HepG2 (cell line): ENCODE data around the gene KDM1B. TPM values are rescaled to one million over a fixed set of nuclear protein-coding genes. Genes with fewer than 3 reads are reported as not detected.

ENCODE experiments used
- ATAC-seq: fragments of 200-7000 bp; cut with Tn5 transposase; 3 replicates; pipeline ENCODE4 v1.9.1; 2020; ENCODE audit warnings: mild to moderate bottlenecking, moderate library complexity
- BruUV-seq: library from RNA; stranded (reverse); fragments of 400-500 nt; replicated peaks from 2 replicates; lab custom pipeline; 2021; lab: Mats Ljungman, UMichigan
- CTCF ChIA-PET: fragments of 300-600 bp; formaldehyde crosslinking; extraction: SDS; loops from one replicate; lab custom pipeline; 2021; ENCODE audit warnings: low total read pairs, inconsistent platforms, low intra/inter-chr PET ratio; lab: Yijun Ruan, JAX
- POLR2A ChIA-PET: fragments of 350-600 bp; sonication (Branson Sonifier 250); formaldehyde crosslinking; loops from one replicate; lab custom pipeline; 2020; ENCODE audit warnings: antibody characterized with exemption, inconsistent platforms; lab: Yijun Ruan, JAX
- DNase-seq: peaks from one replicate; pipeline ENCODE4 v3.0.0-alpha.2; 2015; ENCODE audit warnings: low spot score
- FAIRE-seq: peaks from 3 replicates; lab custom pipeline; 2011; peaks lifted over from hg19 to GRCh38; lab: Jason Lieb, UNC
- H2AFZ ChIP-seq: one replicate; pipeline ENCODE4 v1.6.1; 2011; ENCODE audit warnings: low read length, inconsistent platforms
- H3K27ac ChIP-seq: fragments of 300-600 bp; 3 replicates; pipeline ENCODE4 v1.8.0; 2011; ENCODE audit warnings: mixed run types, mild to moderate bottlenecking, mixed read lengths, low read length, inconsistent platforms; ENCODE audit not compliant: insufficient read depth; ENCODE audit errors: extremely low read length
- H3K27me3 ChIP-seq, 2 experiments: fragments of 200-600 bp in 1 of 2; 2 replicates in 1 of 2; 3 replicates in 1 of 2; pipeline versions ENCODE4 v1.6.0 to v1.8.0; 2011; ENCODE audit warnings: low read length in 2 of 2, mild to moderate bottlenecking in 2 of 2, moderate library complexity in 2 of 2, inconsistent platforms in 1 of 2; ENCODE audit not compliant: insufficient read depth in 2 of 2, control insufficient read depth in 1 of 2
- H3K36me3 ChIP-seq, 2 experiments: fragments of 200-600 bp in 1 of 2; replicated peaks in 1 of 2; 2 replicates in 1 of 2; 3 replicates in 1 of 2; pipeline versions ENCODE4 v1.5.1 to v1.8.0; 2011; ENCODE audit warnings: low read length in 2 of 2, inconsistent platforms in 1 of 2; ENCODE audit not compliant: insufficient read depth in 2 of 2, control insufficient read depth in 1 of 2
- H3K4me1 ChIP-seq: 2 replicates; pipeline ENCODE4 v1.5.1; 2012; ENCODE audit warnings: low read length, inconsistent platforms; ENCODE audit not compliant: insufficient read depth
- H3K4me2 ChIP-seq: 2 replicates; pipeline ENCODE4 v1.6.0; 2011; ENCODE audit warnings: low read depth, low read length, inconsistent platforms
- H3K4me3 ChIP-seq, 3 experiments: fragments of 200-600 bp in 1 of 3; sonication (generic), shearing (Covaris generic) in 1 of 3; replicated peaks in 1 of 3; 2 replicates each; pipeline ENCODE4 v1.5.1; 2011 to 2016; ENCODE audit warnings: low read length in 3 of 3, inconsistent platforms in 2 of 3, low read depth in 2 of 3, mild to moderate bottlenecking in 2 of 3, control low read depth in 1 of 3, mixed read lengths in 1 of 3; ENCODE audit not compliant: insufficient read depth in 1 of 3
- H3K79me2 ChIP-seq: one replicate; pipeline ENCODE4 v1.6.1; 2011; ENCODE audit warnings: low read length, inconsistent platforms; ENCODE audit not compliant: insufficient read depth
- H3K9ac ChIP-seq: 2 replicates; pipeline ENCODE4 v1.6.0; 2011; ENCODE audit warnings: mild to moderate bottlenecking, low read depth, low read length, inconsistent platforms; ENCODE audit not compliant: insufficient read depth
- H3K9me3 ChIP-seq: 2 replicates; pipeline ENCODE4 v1.5.1; 2012; ENCODE audit warnings: mild to moderate bottlenecking, low read length
- H4K20me1 ChIP-seq: 2 replicates; pipeline ENCODE4 v1.6.0; 2011; ENCODE audit warnings: inconsistent platforms, mild to moderate bottlenecking, low read length, moderate library complexity; ENCODE audit not compliant: insufficient read depth
- GABPA ChIP-seq, 2 experiments: IDR thresholded peaks; 2 replicates each; pipeline ENCODE4 v1.6.1; 2011 to 2016; ENCODE audit warnings: low read depth in 2 of 2, low read length in 1 of 2, missing biosample characterization in 1 of 2, missing genetic modification characterization in 1 of 2
- KLF15 ChIP-seq: sonication (generic); formaldehyde crosslinking; IDR thresholded peaks from 2 replicates; pipeline ENCODE4 v1.8.1; 2023; ENCODE audit warnings: borderline replicate concordance, mild to moderate bottlenecking, inconsistent platforms, missing genetic modification reagents, mixed read lengths
- LCORL ChIP-seq, 2 experiments: fragments of 450-650 bp in 1 of 2; sonication (generic) in 1 of 2; formaldehyde crosslinking in 1 of 2; IDR thresholded peaks; 2 replicates each; pipeline versions ENCODE4 v1.5.0 to v1.6.1; 2017 to 2020; ENCODE audit warnings: antibody characterized with exemption in 1 of 2, missing genetic modification reagents in 1 of 2
- ZNF253 ChIP-seq: sonication (generic); formaldehyde crosslinking; IDR thresholded peaks from 2 replicates; pipeline ENCODE4 v1.8.0; 2022; ENCODE audit warnings: mild to moderate bottlenecking, missing genetic modification reagents, borderline replicate concordance
- ZNF468 ChIP-seq: sonication (generic); formaldehyde crosslinking; IDR thresholded peaks from 2 replicates; pipeline ENCODE4 v1.8.0; 2022; ENCODE audit warnings: mild to moderate bottlenecking, moderate library complexity, missing genetic modification reagents
- ZNF577 ChIP-seq: sonication (generic); formaldehyde crosslinking; IDR thresholded peaks from 2 replicates; pipeline ENCODE4 v1.4.0; 2020; ENCODE audit warnings: mild to moderate bottlenecking, low read depth, missing genetic modification reagents, borderline replicate concordance
- WGBS: methylation state at CpG from one replicate; pipeline ENCODE4 v1.1.6; 2017; ENCODE audit warnings: low lambda C conversion rate; 5-methylcytosine and 5-hydroxymethylcytosine counted together
- in situ Hi-C: cut with HindIII; loops from 2 replicates; pipeline ENCODE4 v1.10.0; 2017; ENCODE audit warnings: low pct_unique_long_range_greater_than_20kb; ENCODE audit not compliant: extremely low pct_ligation_motif_present
- intact Hi-C: fragments of 100-400 bp; cut with micrococcal nuclease; formaldehyde crosslinking; loops from one replicate; pipeline ENCODE4 v1.10.0; 2022; ENCODE audit not compliant: unreplicated experiment
- polyA plus RNA-seq, 8 experiments: library from polyadenylated mRNA; depleted of rRNA in 3 of 8; stranded (reverse) in 7 of 8; unstranded in 1 of 8; fragments of >200 nt; fragmentation: Illumina TruSeq in 4 of 8; extraction: Trizol in 4 of 8; gene quantifications; 2 replicates each; pipeline versions ENCODE4 v1.2.1 to v1.2.3, GENCODE V29; 2011 to 2016; ENCODE audit warnings: low read depth in 4 of 8, missing spikeins in 1 of 8, mixed read lengths in 1 of 8; ENCODE audit not compliant: insufficient read depth in 1 of 8
- total RNA-seq, 5 experiments: library from RNA; depleted of rRNA; stranded (reverse); fragments of >200 nt; fragmentation: Illumina TruSeq; extraction: Trizol; gene quantifications; 2 replicates each; pipeline ENCODE4 v1.2.3, GENCODE V29; 2016; ENCODE audit warnings: low read depth in 1 of 5
- TF ChIP-seq, protein P1 (sequence below): sonication (generic); formaldehyde crosslinking; IDR thresholded peaks from 2 replicates; pipeline ENCODE4 v1.4.0; 2020; ENCODE audit warnings: mild to moderate bottlenecking, missing genetic modification reagents
- TF ChIP-seq, protein P2 (sequence below), 2 experiments: sonication (generic) in 1 of 2; formaldehyde crosslinking in 1 of 2; IDR thresholded peaks; 2 replicates each; pipeline versions ENCODE4 v1.4.0 to v1.6.1; 2018 to 2020; ENCODE audit warnings: missing genetic modification reagents in 2 of 2, borderline replicate concordance in 1 of 2, low read depth in 1 of 2, mild to moderate bottlenecking in 1 of 2, missing biosample characterization in 1 of 2

Gene KDM1B
- total and polyA plus RNA-seq, 2 of the 13 experiments (the other 11 are each of a cell fraction or from before 2014, with no cell fraction given), result 9.8 to 13.2 TPM

DNA sequence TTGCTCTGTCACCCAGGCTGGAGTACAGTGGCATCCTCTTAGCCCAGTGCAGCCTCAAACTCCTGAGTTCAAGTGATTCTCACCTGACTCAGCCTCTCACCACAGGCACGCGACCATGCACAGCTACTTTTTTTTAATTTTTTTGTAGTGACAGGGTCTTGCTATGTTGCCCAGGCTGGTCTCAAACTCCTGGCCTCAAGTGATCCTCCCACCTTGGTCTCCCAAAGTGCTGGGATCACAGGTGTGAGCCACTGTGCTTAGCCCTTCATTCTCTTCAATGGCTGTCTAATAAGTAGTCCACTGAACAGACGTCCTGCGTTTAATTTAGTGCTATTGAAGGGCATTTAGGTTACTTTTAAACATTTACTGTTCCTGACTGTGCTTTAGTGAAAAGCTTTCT, 27.3 kb downstream of the KDM1B start:
- Histone ChIP-seq H3K36me3 (0 out of 5 replicates have a peak, but pooled peaks cover 0 to under 1% of the 10 kb centered on the region in 2 experiments), H2AFZ (no peak overlapping the region), H3K4me2 (no peak overlapping the region), H3K79me2 (no peaks in the 10 kb centered on the region), H3K9ac (no peak overlapping the region), H4K20me1 (no peaks in the 10 kb centered on the region), H3K9me3 (no peaks in the 10 kb centered on the region), H3K4me1 (no peaks in the 10 kb centered on the region), H3K4me3 (no peak overlapping the region), H3K27me3 (no peaks in the 10 kb centered on the region), H3K27ac (no peak overlapping the region)
- no peak for TF ChIP-seq GABPA (IDR thresholded peaks at IDR 0.05; ENCODE audit: low read depth, low read length)
- no peak for TF ChIP-seq GABPA (CRISPR knock-in tag; IDR thresholded peaks at IDR 0.05; ENCODE audit: low read depth)
- no peak for TF ChIP-seq ZNF468 (CRISPR knock-in tag)
- TF ChIP-seq ZNF577 (CRISPR knock-in tag), result no peak
- TF ChIP-seq ZNF253 (CRISPR knock-in tag), result no peak
- TF ChIP-seq KLF15 (CRISPR knock-in tag), result no peak
- TF ChIP-seq, protein P1, sequence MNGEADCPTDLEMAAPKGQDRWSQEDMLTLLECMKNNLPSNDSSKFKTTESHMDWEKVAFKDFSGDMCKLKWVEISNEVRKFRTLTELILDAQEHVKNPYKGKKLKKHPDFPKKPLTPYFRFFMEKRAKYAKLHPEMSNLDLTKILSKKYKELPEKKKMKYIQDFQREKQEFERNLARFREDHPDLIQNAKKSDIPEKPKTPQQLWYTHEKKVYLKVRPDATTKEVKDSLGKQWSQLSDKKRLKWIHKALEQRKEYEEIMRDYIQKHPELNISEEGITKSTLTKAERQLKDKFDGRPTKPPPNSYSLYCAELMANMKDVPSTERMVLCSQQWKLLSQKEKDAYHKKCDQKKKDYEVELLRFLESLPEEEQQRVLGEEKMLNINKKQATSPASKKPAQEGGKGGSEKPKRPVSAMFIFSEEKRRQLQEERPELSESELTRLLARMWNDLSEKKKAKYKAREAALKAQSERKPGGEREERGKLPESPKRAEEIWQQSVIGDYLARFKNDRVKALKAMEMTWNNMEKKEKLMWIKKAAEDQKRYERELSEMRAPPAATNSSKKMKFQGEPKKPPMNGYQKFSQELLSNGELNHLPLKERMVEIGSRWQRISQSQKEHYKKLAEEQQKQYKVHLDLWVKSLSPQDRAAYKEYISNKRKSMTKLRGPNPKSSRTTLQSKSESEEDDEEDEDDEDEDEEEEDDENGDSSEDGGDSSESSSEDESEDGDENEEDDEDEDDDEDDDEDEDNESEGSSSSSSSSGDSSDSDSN (CRISPR knock-in tag), result no peak
- no peak for TF ChIP-seq LCORL (IDR thresholded peaks at IDR 0.05)
- TF ChIP-seq LCORL (CRISPR knock-in tag; IDR thresholded peaks at IDR 0.05), result no peak
- TF ChIP-seq, protein P2, sequence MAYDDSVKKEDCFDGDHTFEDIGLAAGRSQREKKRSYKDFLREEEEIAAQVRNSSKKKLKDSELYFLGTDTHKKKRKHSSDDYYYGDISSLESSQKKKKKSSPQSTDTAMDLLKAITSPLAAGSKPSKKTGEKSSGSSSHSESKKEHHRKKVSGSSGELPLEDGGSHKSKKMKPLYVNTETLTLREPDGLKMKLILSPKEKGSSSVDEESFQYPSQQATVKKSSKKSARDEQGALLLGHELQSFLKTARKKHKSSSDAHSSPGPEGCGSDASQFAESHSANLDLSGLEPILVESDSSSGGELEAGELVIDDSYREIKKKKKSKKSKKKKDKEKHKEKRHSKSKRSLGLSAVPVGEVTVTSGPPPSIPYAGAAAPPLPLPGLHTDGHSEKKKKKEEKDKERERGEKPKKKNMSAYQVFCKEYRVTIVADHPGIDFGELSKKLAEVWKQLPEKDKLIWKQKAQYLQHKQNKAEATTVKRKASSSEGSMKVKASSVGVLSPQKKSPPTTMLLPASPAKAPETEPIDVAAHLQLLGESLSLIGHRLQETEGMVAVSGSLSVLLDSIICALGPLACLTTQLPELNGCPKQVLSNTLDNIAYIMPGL (CRISPR knock-in tag; IDR thresholded peaks at IDR 0.05; ENCODE audit: borderline replicate concordance in 1 of 2, low read depth in 1 of 2), result no peak
- WGBS, result 66% methylated on average over 4 of the region's 4 CpGs
- FAIRE-seq (no peak), ATAC-seq (no peak), DNase-seq (no peak)
- intact Hi-C loops (no loop called here), in situ Hi-C loops (no loop called here)
- POLR2A ChIA-PET, result no interaction called here
- BruUV-seq, result no TSS peak
- CTCF ChIA-PET, result no interaction called here
